ENCODE measurements around the gene CNTNAP2.

DNA sequence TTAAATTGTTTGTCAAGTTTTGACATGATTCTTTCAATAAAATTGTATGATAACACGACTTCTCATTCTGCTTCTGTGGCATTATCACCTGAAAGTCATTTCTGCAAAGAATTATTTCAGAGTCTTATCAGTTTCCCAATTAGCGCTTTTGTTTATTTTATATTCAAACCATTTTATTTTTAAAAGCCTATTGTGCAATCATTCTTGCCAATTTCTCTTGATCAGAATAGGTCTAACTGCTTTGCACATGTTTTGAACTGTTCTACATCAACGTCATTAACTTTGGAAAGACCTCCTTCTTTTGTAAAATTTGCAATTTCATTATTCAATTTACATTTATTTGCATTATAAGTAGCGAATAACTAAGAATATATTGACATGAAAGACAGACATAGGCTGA lies 758.1 kb downstream of the CNTNAP2 start:
- TF ChIP-seq POLR2A (IDR thresholded peaks at IDR 0.05; ENCODE audit: low read depth, low read length) = no peak
- TF ChIP-seq TAF1 (IDR thresholded peaks at IDR 0.05; ENCODE audit: low read depth, low read length) = no peak
- TF ChIP-seq POLR2AphosphoS5 (IDR thresholded peaks at IDR 0.05; ENCODE audit: low read depth, low read length) = no peak
